HUDEP-2 (cell line): Measurements from ENCODE around the gene ISL2.

ENCODE experiments used
- DNase-seq, 76 experiments: peaks; one replicate each; lab custom pipeline; 2025; ENCODE audit not compliant: unreplicated experiment in 76 of 76; lab: John Stamatoyannopoulos, UW

Gene ISL2

GRCh38 chr15:76341366-76342057 lies 4.9 kb downstream of the ISL2 start:
- DNase-seq = no peak

- no peak for DNase-seq
Measured at GRCh38 chr15:76342058-76342381, 5.4 kb downstream of the ISL2 start.

DNA sequence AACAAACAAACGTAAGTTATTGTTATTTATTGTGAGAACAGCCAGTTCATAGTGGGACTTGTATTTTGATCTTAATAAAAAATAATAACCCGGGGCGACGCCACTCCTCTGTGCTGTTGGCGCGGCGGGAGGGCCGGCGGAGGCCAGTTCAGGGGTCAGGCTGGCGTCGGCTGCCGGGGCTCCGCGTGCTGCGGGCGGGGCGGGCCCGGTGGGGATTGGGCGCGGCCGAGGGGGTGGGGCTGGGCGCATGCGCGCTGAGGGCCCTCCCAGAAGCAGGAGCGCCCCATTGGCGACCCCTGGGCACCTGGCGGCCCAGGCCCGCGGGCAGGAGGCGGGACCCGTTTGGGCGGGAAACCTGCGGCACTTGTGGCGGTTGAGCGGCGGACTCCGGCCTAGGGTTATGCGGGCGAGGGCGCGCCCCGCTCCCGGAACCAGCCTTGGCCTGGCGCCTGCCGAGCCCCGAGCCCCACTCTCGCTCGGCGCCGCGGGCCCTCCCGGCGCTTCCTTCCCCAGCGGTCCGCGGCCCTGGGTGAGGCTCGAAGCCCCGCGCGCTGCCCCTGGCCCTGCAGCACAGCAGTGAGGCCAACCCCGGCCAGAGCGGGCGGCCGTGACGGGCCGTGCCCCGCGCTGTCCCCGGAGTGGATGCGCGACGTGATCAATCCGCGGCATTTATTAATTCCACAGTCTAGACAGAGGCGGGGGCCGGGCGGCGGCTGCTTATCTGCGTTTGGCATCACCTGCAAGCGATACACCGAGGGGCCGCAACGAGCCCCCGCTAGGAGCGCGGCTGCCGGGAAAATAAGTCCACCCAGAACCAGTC lies 6.0 kb downstream of the ISL2 start:
- peak in 7 of 76 experiments; percentile 6 to 33 (median 20) for DNase-seq

DNA sequence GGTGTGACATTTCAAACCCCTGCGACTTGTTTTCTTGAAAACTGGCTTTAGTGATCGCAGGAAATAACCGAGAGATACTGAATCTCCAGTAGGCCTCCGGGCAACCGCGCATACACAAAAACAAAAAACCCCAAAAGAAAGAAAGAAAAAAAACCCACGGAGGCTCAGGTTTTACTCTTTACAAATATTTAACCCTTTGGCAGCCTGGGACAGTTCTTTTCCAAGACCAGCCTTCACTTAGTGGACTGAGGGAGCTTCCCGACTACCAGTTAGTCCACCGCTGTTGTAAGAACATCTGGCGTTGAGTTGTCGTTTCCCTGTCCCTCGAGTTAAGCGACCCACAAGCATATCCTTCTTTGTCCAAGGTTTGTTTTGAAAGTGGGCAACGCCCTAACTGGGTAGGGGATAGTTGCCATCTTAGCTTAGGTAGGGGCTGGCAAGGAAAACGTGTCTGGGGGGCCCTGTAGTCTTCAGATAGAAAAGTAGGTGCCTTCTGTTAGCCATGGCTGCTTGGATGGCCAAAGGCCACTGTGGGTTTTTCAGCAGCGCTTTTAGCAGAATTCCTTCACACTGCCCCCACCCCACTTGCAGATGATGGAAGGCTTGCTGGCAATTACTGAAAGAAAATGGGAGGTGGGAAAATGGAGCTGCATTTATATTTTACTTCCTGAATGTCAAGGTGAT lies 6.9 kb downstream of the ISL2 start:
- DNase-seq = no peak

GRCh38 chr15:76344893-76345582 lies 8.5 kb downstream of the ISL2 start:
- no peak for DNase-seq

DNA sequence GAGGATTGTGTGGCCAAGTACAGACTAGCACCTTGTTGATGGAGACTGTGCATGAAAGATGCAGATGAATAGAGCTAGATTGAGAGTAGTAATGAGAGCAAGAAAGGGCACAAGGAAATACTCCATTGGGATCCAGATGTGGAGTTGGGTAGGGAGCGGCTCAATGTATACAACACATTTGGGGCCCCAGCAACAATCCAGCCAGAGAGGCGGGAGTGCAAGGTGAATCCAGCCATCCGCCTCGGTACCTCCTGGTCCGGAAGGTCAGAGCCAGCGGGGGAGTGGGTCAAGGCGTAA lies 9.0 kb downstream of the ISL2 start:
- DNase-seq = no peak

DNA sequence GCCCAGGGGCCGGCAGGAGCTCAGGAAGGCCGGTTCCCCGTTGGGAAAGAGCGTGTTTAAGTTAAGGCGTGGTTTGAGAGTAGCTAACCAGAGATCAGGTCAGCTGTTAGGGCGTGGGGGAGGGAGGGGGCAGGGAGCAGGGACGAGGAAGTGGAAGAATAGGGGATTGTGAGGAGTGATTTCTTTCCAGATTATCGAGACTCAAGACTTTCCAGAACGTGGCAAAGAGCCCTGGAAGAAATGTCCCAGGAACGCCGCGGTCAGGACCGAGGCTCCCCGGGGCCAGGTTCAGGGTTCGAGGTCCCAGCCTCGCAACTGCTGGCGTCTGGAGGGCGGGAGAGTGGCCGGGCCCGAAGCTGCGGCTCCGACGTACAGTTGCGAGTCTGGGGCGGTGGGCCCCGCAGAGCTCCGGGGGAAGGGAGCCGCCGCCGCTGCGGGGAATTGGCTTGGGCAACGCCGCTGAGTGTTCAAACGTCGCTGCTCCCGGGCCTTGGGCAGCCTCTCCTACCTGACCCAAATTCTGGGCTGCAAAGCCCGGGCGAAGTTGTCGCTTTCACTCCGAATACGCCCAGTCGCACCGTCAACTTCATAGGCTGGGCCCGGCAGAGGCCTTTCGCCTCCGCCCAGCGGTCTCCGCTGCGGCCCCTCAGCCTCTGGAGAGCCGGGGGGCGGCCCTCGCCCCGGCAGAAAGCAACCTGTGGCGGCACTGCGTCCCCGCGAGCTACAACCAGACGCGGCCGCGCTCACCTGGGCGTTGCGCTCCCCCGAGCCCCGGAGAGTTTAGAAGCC lies 9.5 kb downstream of the ISL2 start:
- DNase-seq = no peak

DNA sequence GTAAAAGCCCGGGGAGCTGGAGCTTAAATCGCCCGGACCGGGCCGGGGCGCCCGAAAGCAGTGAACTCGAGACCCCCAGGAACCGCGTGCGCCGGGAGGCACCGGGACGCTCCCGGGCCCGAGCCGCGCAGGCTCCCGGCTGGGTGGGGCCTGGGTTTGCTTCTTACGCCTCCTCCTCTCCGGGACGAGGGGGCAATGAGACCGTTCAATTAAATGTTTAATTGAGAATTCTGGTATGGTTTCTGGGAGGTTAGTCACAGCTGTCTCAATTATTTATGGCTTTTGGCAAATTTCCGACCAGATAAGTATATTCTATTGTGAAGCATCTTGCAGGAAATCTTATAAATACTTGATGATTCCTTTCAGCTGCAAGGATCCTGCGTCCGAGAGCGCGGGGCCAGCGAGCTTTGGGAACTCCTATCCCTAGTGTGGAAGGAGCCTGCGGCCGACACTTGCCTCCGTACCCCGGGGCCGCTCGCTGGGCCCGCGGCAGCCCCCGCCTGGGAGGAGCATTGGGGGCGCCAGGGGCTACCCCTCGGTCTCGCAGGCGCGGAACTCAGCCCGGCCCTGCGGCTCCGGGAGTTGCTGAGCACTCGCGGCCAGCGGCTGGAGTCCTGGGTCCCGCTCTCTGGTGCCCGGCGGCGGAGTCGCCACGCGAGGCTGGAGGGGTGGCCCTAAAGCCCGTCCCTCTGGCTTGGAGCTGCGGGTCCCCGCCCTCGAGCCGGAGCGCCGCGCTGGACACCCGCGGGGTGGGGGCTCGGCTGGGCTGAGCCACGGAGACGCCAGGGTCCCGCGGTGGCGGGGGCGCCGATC lies 10.3 kb downstream of the ISL2 start:
- no peak for DNase-seq

GRCh38 chr15:76347482-76348055 lies 11.0 kb downstream of the ISL2 start:
- no peak for DNase-seq

DNA sequence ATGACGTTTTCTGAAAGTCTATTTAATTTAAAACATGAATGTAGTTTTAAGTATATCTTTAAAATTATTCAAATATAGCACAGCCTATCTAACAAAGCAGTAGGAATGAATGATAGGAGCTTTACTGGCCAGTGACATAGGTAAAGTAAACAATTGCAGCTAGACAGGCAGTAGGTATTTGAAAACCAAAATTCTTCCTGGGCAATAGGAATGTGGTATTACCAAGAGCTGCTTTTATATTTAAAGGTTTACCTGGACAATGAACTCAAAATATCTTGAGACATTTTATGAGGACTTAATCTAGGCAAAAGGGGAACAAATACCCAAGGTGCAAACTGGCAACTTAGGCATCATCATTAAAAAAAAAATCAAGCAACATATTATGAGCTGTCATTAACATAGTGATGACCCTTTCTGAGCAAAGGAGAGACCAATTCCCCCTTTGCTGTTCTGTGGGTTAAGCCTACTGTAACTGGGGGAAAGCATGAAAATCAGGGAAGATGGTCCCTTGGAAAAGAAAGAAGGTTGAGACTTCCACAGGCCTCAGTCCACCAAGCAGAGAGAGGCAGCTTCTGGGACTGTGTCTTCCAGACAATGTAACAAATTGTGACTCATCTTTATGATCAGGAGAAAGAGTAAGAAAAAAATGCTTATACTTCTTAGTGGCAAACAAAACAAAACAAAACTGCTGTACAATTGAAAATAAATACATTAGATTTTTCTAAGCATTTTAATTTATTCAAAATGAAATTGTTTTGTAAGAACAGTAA lies 12.9 kb downstream of the ISL2 start:
- no peak for DNase-seq

GRCh38 chr15:76353023-76353577 lies 16.5 kb downstream of the ISL2 start:
- DNase-seq = no peak

DNA sequence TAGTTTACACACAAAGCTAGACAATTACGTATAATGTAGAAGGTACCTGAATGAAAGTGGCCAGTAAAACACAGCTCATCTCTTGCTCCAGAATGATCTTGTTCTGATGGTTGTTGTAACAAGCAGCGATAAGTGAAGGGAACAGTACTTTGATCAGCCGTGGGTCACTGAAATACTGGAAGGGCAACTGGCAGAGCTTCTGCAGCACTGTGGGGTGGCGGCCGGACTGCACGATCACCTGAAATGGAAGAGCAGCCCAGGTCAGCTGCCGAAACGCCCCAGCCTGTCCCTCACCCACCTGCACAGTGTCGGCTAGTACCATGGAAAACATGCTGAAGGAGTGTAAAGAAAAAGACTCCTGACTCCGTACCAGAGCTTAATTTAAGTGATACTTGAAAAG lies 17.3 kb downstream of the ISL2 start:
- no peak for DNase-seq

GRCh38 chr15:76354823-76355440 lies 18.4 kb downstream of the ISL2 start:
- no peak for DNase-seq

DNA sequence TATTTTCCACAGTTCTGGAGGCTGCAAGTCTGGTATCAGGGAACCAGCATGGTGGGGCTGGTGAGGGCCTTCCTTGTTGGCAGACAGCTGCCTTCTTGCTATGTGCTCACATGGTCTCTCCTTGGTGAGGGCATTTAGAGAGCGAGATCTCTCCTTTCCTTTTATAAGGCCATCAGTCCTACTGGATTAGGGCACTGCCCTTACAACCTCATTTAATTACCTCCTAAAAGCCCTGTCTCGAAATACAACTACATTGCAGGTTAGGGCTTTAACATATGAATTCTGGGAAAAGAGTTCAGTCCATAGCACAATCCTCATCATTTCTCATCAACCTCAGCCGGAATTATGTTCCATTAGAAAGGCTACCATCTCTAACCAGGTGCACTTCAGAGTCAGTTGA lies 21.9 kb downstream of the ISL2 start:
- no peak for DNase-seq

DNA sequence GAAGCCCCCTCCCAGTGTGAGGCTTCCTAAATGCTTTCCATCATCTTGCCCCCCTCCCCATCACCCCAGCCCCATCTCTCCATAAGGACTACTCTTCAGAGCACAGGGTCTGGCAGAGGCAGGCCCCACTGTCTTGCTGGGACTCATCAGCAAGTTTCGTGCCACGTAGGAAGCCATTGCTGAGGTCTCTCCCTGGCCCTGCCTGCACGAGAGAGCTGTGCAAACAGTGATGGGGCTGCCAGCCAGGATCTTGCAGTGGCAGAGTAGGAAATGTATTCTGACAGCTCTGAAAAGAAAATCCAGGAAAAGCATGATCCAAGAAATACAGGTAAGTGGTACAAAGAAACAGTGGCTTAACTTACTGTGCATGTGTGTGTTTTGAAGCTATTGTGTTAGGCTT lies 22.6 kb downstream of the ISL2 start:
- DNase-seq = no peak

DNA sequence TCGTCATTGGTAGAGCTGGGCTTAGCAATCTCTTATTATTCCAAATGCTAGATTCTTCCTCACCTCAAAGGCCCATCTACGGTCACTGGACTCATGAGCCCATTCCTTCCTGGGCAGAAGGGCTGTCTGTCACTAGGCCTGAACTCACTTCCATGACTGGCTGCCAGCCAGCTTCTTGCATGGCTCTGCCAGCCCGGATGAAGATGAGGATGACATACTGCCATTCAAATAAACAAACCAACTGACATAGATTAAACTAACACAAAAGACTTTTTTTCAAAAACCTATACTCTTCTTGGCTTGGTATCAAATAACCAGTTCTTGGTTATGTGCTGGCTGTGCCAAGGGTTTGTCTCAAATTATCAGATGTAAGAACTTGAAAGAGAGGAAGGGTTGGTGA lies 23.8 kb downstream of the ISL2 start:
- DNase-seq = no peak

GRCh38 chr15:76363251-76363650 lies 26.7 kb downstream of the ISL2 start:
- no peak for DNase-seq

DNA sequence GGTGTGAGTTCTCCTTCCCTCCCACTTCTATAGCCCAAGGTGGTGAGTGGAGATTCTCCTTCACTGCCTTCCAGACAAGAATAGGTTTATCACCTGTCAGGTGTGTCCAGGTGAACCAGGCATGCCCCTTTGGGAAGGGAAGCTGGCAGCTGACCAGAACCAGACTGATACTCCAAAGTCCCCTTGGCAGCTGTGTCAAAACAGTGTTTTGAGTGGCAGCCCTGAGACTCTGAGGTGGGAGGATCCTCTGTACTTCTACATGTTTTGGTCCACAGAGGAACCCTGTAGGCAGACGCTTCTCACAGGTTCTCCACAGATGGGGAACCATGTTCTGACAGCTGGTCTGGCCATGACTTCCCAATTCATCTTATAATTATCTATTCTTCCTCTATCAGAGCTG lies 30.1 kb downstream of the ISL2 start:
- no peak for DNase-seq
